Peyer's patch (tissue), 4 donors: ENCODE data around the gene HSPA1A.
"Not testable (repeated sequence)": the region's sequence is repeated elsewhere in the genome, so short reads cannot be mapped to it uniquely, and the experiment has no call there.

Source experiments
- CTCF ChIP-seq, 6 experiments: fragments of 450-650 bp in 4 of 6; fragments of 200-600 bp in 2 of 6; sonication (generic) in 1 of 6; IDR thresholded peaks; one replicate each; pipeline ENCODE4 v1.5.1; 2017 to 2019; ENCODE audit warnings: antibody characterized with exemption in 6 of 6, mild to moderate bottlenecking in 3 of 6, moderate library complexity in 1 of 6
- POLR2A ChIP-seq, 2 donors: fragments of 450-650 bp; IDR thresholded peaks; one replicate each; pipeline ENCODE4 v1.5.1; 2017; ENCODE audit warnings: antibody characterized with exemption in 2 of 2, mild to moderate bottlenecking in 2 of 2, moderate library complexity in 2 of 2

- not testable (repeated sequence) for TF ChIP-seq CTCF, POLR2A (IDR thresholded peaks at IDR 0.05)
Measured at GRCh38 chr6:31808599-31808998, 6.7 kb upstream of the HSPA1A start.
